HG02588 (cell line): ENCODE measurements around the gene AFP.
A peak's percentile ranks its signal among the peaks of the same experiment; 100 is the strongest.

Experiments used
- ATAC-seq: cut with Tn5 transposase; IDR thresholded peaks from one replicate; pipeline ENCODE4 v1.9.1; 2021; ENCODE audit warnings: mild to moderate bottlenecking, moderate library complexity; ENCODE audit not compliant: unreplicated experiment

The AFP gene

GRCh38 chr4:73413294-73413755 lies 22.7 kb upstream of the AFP start:
- no peak for ATAC-seq

GRCh38 chr4:73414936-73415271 lies 21.1 kb upstream of the AFP start:
- ATAC-seq, result no peak

- ATAC-seq, result no peak
These were observed 20.2 kb upstream of the AFP start for GRCh38 chr4:73415807-73416238.

- no peak for ATAC-seq
These were observed 19.5 kb upstream of the AFP start for GRCh38 chr4:73416423-73417087.

GRCh38 chr4:73417342-73417741 lies 18.7 kb upstream of the AFP start:
- no peak for ATAC-seq

- ATAC-seq, result no peak
These were observed 18.0 kb upstream of the AFP start for GRCh38 chr4:73417973-73418372.

GRCh38 chr4:73418677-73419076 lies 17.3 kb upstream of the AFP start:
- no peak for ATAC-seq

- ATAC-seq, result no peak
These were observed 16.6 kb upstream of the AFP start for GRCh38 chr4:73419106-73420038.

- no peak for ATAC-seq
These were observed 15.4 kb upstream of the AFP start for GRCh38 chr4:73420615-73421014.

GRCh38 chr4:73421708-73422457 lies 14.1 kb upstream of the AFP start:
- ATAC-seq, result no peak

- ATAC-seq, result no peak
These were observed 13.6 kb upstream of the AFP start for GRCh38 chr4:73422458-73422752.

- no peak for ATAC-seq
These were observed 12.8 kb upstream of the AFP start for GRCh38 chr4:73423184-73423583.

GRCh38 chr4:73426666-73427065 lies 9.4 kb upstream of the AFP start:
- ATAC-seq, result no peak

GRCh38 chr4:73429118-73429517 lies 6.9 kb upstream of the AFP start:
- no peak for ATAC-seq

- ATAC-seq, result no peak
These were observed 6.0 kb upstream of the AFP start for GRCh38 chr4:73429826-73430587.

- ATAC-seq, result no peak
These were observed 4.2 kb upstream of the AFP start for GRCh38 chr4:73431813-73432168.

- ATAC-seq, result no peak
These were observed 3.6 kb upstream of the AFP start for GRCh38 chr4:73432169-73433000.

GRCh38 chr4:73433140-73433539 lies 2.9 kb upstream of the AFP start:
- no peak for ATAC-seq

- ATAC-seq, result peak; percentile 68
These were observed 1.7 kb upstream of the AFP start for GRCh38 chr4:73434311-73434710.
